NOMO-1 (cell line): ENCODE measurements around the gene HS3ST3A1.

Experiments
- DNase-seq, 2 experiments: peaks; one replicate each; lab custom pipeline; 2025; ENCODE audit not compliant: unreplicated experiment in 2 of 2; lab: John Stamatoyannopoulos, UW

Gene HS3ST3A1

DNA sequence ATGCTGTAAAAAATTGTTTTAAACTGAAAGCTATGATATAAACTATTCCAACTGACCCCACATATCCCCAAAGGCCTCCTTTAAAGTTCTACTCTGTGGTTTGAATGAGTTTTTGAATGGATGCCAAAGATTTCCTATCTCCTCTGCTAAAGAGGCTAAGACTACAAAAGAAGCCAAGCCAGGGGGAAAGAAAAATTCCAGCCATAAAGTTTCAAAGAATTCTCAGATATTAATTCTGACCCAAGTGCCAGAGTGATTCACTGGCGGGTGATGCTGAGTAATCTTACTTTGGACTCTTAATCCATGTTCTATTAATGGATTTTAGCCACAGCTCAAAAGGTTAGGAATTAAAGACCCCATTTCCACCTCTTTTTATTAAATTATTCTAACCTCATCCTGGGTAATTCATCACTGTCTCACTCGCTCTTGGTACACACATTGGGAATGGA is 60.7 kb downstream of the HS3ST3A1 start:
- no peak for DNase-seq

DNA sequence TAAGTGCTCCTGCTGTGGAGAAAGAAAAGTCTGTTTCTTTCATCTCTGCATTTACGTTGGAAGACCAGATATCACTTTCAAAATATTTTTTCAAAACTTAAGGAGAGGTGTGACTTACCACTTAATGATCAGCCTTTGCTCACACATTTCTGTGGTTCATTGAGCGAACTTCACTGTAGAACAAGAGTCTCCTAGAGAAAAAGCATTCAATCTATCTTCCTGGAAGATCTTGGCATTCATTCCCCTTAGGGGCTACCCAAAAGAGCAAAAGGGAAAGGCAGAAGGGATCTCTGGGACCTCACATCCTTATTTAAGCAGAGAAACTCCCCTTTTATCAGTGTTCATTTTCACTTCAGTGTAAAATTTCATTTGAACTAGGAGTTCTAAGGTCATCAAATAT is 61.2 kb downstream of the HS3ST3A1 start:
- no peak for DNase-seq

DNA sequence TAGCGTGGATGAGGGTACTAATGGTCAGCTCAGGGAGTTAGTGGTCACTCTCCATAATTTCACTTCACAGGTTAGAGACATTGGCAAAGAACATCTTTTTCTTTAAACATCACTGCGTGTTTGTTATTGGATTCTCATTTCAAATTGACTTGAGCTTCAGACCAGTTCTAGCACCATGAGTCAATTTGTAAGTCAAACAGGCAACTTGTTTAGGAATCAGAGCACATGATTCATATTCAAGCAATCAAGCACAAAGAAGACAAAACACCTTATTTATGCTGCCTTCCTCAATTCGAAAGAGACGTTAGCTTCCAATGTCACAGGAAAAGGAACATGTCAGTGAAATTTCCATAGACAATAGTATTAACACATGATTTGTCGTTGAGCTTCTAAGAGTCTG is 62.3 kb downstream of the HS3ST3A1 start:
- no peak for DNase-seq

DNA sequence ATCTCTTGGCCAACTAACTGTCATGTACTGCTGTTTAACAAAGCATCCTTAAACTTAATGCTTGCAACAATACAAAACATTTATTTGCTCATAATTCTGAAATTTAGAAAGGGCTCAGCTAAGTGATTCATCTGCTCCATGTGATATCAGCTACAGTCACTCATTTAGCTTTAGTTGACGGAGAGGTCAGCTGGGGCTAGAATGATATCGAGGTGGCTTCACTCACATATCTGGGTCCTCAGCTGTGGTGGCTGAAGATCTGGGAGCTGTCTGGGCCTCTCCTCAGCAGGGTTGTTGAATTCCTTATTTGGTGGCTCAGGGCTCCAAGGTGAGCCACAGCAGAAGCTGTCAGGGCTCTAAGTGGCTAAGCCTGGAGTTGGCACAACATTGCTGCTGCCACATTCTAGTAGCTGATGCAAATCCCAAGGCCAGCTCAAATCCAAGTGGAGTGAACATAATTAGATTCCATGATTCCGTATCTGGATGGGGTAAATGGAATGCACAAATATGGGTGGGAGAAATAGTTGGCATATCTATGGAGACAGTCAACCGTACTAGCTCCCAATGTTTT is 62.8 kb downstream of the HS3ST3A1 start:
- DNase-seq = no peak

DNA sequence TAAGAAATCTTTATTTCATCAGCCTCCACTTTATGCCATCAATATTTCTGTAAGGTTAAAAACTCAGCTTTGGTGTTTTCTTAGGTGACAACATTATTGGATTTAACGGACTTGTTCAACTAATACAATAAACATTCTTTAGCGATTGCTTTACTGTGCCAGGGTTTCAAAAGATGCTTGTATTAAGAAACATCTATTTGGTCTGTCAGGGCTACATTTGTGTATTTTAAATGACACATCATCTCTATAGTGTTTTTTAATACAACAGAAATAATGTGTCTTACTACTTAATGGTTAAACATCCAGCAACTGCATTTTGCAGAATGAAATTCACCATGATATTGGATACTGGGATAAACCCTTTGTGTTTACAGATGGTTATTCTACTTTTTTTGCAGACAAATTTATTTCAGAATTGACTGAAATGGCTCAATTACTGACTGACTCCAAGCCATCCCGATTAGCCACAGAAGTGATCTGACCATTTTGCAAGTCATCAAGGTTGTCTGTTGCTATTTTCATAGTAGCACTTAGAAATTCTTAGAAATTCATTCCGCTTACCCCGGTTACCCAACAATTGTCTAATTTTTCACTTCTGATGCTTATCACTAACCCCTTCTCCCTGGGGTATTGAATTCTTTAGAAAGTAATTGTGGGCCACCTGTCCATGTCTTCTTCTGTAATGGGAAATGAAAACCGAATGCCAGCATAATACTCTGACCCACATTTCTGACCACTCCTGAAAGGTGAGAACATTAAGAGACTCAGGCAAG is 63.7 kb downstream of the HS3ST3A1 start:
- no peak for DNase-seq

DNA sequence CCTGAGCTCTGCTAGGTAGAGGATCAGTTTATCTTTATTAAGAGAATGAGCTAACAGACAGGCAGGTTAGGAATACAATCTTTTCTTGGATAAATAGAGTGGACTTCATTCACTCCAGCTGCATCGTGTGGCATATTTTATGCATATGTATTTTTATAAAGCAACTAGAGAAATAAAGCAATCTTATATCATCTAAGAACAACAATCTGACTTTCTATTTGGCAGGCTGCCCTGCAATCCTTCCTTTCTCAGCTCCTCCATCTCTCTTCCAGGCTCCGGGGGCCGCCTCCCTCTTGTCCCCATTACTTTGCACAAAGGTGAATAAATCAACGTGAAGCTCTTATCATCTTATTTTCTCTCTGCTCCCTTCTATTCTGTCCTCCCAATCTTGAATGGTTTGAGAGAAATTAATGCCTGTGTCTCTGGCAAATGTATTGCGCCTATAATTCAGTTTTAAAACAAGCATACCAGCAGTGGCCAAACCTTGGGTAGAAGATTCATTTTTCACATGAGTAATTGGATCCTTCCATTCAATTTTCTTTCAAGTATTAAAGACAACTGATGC is 64.5 kb downstream of the HS3ST3A1 start:
- no peak for DNase-seq

DNA sequence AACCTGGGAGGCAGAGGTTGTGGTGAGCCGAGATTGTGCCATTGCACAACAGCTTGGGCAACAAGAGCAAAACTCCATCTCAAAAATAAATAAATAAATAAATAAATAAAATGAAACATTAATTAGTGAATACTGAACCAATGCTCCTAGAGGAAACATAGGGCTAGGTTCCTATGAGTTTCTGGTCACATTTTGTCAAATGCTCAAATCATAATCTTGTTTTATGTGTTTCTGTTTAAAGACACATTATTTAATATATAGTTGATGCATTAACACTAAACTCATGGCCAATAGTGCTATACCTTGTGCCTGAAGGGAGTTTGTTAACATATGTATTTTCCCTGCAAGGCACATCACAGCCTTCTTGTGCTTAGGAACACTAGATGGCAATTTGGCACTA is 66.8 kb downstream of the HS3ST3A1 start:
- no peak for DNase-seq

DNA sequence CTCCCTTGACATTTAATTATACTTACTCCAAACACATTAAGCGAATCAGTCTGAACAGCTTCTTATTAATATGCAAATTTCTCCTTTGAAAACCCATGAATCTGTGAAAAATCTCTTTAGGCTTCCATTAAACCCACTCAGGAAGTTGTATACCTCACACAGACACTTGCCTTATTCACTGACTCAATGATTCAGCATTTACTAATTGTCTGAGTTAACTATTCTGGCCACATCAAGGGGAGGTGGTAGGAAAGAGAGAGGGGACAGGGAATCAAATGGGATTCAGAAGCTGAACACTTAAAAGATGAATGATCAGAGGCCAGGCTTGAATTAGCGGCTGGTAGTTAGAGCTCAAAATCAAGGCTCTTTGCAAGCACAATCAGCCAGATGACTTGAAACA is 70.0 kb downstream of the HS3ST3A1 start:
- no peak for DNase-seq

DNA sequence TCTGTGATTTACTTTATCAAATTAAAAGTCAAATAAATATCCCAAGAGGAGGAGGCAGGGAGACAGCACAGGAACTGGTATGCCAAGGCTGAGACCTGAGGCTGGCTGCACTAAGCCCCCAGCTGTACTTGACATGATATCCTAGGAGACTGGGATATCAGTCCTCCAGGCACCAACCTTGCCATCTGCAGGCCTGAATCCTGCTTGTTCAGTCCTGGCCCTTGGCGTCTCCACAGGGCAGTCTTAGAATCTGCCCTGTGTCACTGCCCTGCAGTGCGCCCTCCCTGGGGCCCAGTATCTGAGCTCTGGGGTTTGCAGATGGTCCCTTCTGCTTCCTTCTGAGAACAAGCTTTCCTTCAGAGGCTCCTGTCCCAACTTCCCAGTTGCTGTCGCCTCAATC is 75.9 kb downstream of the HS3ST3A1 start:
- DNase-seq = no peak

DNA sequence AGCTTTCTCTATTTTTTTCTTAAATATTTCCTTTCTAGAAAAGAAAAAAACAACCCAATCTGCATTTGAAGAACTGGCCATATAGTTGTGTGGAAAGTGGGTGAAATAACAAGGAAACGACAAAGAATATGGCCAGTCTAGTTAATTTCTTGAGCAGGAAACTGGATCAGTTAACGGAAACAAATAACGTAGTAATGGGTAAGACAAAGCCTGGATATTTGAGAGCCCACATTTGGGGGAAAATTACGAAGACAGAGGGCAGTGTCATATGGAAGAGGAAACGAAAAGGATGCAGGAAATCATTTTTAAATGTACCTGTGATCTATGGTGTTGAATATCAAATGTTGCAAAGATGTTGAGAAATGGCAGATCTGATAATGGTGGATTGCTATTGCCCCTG is 78.6 kb downstream of the HS3ST3A1 start:
- DNase-seq = no peak

DNA sequence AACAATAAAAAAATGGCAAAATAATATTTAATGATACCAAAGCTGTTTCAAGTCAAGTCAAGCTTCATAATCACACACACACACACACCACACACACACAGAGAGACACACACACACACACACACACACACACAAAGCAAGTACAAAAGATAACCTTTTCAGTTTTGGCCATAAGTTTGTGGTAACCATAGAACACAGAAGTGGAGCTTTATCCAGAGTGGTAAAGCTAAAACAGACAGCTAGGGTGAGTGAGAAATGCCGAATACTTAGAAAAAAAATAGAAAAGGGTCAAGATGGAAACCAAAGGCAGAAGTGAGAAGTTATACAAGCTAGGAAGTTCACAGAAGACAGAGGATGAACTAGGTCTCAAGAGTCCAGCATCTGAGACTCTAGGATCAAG is 79.0 kb downstream of the HS3ST3A1 start:
- no peak for DNase-seq

DNA sequence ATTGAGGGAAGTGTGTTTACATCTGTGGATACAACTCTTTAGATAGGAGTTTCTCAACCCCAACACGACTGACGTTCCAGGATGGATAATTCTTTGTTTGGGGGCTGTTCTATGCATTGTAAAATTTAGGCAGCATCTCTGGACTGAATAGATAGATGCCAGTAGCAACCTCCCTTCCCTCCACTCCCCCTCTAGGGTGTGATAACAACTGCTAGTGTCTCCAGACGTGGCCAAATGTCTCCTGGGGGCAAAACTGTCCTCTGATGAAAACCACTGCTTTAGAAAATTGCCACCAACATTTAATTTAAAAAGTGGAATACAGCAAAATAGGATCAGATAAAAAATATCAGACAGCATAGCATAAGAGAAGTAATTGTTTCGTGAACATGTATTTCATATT is 79.9 kb downstream of the HS3ST3A1 start:
- DNase-seq = no peak

DNA sequence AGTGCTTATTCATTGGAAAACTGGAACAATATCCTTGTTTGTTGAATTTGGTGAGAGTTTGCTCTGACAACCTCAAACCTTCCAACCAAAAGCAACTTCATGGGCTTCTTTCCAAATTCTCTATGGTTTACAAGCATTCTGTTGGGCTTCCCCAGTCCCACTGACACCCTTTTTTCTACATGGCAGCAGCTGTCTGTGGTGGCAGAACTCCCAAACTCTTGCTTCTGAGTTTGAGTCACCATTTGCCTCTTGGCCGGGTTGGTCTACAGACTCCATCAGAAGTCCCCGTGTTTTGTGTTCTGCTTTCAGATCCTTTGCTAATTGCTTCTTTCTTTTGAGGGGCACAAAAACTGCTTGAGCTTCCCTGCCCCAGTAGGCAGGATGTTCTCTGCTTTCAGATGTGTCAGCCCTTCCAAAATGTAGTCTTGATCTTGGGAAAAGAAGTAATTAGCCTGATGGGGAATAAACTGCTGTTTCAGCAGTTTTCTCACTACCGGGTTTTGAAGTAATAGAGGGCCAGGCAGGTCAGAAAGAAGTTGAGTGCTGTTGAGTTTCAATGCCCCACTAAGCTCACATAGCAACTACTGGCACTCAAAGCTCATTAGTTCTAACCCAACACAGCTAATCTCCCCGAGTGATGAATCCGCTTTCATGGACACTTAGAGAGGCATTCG is 80.7 kb downstream of the HS3ST3A1 start:
- DNase-seq = no peak

DNA sequence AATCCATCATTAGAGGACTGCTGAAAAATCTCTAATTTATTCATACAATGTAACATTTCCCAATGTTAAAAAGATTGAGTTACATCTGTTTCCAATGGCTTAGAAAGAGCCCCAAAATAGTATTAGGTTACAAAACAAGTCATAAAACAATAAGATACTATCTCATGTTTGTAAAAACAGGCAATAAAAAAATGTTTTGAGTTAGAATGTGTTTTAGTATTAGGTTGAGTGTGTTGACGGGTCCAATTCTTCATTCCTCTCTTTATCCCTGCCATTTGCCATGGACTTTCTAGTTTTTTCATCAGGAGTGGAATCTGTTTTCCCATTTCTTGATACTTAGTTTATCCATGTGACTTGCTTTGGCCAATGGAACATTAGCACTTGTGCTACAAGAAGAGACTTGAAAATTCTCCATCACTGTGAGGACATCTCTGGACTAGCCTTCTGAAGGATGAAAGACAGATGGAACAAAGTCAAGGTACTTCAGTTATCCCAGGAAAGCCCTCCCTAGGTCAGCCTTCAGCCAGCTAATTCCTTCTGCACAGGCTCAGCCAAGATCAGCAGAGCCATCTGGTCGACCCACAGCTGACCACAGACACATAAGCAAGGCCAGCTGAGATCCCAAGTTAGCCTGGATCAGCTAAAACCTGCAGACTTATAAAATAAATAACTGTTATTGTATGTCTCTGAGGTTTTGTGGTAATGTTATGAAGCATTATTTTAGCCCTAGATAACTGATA is 83.3 kb downstream of the HS3ST3A1 start:
- no peak for DNase-seq

DNA sequence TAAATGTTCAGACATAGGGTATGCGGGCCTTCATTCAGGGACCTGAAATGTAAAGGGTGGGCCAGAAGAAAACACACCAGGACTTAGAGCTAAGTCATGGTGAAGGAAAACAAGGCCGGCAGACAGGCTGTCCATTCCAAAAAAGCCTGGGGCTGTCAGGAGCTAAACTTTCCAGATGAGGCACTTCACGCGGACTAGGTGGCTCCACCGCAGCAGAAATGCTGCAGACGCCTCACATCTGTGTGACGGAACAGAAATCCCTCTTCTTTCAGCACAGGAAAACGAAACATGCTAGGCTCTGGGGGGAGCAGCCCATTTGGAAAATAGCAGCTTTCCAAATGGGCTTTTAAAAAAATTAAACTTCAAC is 88.7 kb downstream of the HS3ST3A1 start:
- no peak for DNase-seq

DNA sequence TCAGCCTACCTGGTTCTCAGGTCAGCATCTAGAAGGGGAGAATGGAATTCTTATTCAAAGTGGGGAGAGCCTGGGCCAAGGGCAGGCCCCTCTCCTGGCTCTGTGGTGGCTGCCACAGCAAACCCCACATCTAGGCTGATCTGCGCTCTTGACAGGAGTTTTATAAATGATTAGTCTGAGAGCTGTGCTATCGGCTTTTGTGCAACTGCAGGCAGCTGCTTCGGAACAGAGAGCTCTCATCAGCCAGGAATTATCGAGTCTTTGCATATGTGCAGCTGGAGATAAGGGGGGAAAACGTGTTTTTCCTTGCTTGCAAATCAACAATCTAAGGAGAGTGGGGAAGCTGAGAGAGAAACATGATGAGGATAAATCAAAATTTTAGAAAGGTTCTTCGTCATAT is 91.7 kb downstream of the HS3ST3A1 start:
- no peak for DNase-seq

DNA sequence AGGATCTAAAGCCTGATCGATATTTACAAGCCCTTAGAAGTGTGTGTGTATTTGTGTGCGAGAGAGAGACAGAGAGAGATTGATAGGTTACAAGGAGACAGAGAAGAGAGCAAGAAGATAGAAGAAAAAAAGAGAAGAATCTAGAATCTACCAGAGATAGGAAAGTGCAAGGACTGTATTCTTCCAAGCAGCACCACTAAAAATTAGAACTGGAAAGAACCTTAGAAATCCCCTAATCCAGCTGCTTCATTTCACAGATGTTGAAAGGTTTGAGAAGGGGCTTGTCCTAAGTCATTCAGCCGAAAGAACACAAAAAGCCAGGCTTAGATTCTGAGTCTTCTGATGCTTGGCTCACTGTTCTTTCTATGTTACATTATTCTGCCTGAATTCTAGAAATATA is 92.2 kb downstream of the HS3ST3A1 start:
- no peak for DNase-seq

DNA sequence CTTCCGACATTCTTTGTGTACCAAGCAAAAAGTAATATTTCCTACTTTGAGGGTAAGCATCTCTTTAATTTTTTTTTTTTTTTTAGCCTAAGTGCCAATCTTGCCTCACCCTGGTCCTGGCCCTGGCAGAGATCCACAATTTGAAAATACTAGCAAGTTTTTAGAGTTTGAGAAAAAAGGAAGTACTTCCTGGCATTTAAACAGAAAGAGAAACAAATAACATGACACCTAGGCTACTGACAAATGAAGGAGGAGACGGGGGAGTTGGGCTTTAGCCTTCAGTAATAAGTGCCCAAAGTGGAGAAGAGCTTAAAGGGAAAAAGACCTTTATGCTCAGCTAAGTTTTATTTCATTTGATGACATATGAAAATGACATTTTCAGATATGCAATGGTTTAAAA is 92.8 kb downstream of the HS3ST3A1 start:
- DNase-seq = peak; percentile 6 to 46

DNA sequence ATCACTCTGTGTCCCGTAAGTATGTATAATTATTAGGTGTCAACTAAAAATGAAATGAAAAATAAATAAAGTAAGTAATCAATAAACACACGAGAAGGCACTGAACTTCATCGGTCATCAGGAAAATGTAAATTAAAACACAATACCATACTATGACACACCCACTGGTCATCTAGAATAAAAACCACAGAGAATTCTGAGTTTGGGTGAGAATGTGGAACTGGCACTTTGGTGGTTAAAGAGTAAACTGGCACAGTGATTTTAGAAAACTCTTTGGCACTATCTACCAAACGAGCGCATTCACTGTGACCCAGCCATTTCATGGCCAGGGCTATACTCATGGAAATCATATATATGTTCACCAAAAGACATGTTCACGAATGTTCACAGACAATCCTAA is 98.2 kb downstream of the HS3ST3A1 start:
- no peak for DNase-seq

DNA sequence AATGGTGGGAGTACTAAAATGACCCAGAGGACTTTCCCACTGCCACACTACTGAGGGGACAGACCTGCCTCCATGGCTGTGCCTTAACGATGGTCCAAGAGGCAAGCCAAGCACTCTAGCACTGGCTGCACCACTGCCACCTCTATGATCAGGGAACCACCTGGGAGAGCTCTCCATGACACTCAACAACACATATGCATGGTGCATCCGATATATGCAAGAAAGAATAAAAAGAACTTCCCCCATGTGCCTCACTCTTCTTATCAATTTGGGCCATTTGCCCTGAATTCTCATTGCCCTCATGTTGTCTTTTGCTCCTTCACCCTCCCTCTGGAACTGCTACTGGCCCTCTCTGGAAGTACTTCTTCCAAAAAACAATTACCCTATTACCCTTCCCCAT is 99.5 kb downstream of the HS3ST3A1 start:
- DNase-seq = no peak

DNA sequence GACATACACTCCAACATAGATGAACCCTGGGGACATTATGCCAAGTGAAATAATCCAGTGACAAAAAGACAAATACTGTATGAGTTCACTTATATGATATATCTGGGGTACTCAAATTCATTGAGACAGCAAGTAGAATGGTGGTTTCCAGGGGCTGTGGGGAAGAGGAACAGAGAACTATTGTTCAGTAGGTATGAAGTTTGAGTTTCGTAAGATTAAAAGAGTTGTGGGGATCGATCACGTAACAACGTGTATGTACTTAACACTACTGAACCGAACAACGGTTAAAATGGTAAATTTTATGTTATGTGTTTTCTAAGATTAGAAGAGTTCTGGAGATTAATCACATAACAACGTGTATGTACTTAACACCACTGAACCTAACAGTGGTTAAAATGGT is 100.8 kb downstream of the HS3ST3A1 start:
- no peak for DNase-seq
